GM19193 (cell line): Measurements from ENCODE around the gene CCM2.

ENCODE experiments used
- POLR2A ChIP-seq: IDR thresholded peaks from 4 replicates; pipeline ENCODE4 v1.6.1; 2011; ENCODE audit not compliant: insufficient read depth, insufficient read length; ENCODE audit errors: extremely low read depth

Gene CCM2

GRCh38 chr7:45000093-45001032 lies at the start of gene CCM2:
TSS of gene CCM2 (plus strand) at chr7:45000201. CDS start at chr7:45000334, 133 bp downstream.
- TF ChIP-seq POLR2A: peak; percentile 4

GRCh38 chr7:44953156-44953555 lies 46.8 kb upstream of the CCM2 start:
- TF ChIP-seq POLR2A: no peak

DNA sequence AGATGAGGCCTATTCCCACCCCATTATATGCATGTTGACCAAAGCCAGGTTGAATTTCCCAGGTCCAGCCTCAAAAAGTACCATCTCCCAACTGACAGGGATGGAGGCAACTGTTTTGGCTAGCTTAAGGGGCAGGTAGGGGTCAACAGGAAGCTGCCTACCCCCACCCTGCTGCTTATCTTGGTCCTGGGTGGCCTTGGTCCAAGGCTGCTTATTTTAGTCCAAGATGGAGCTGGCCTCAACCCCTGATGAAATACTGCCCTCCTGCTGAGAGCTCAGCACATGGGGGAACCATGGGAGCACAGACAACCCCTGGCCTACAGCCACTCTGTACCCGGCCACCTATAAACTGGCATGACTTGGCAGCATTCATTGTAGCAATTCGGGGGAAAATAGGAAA lies 44.3 kb upstream of the CCM2 start:
- no peak for TF ChIP-seq POLR2A

GRCh38 chr7:44956157-44956766 lies 43.7 kb upstream of the CCM2 start:
- TF ChIP-seq POLR2A: no peak

- no peak for TF ChIP-seq POLR2A
Measured at GRCh38 chr7:44958645-44959344, 41.2 kb upstream of the CCM2 start.

DNA sequence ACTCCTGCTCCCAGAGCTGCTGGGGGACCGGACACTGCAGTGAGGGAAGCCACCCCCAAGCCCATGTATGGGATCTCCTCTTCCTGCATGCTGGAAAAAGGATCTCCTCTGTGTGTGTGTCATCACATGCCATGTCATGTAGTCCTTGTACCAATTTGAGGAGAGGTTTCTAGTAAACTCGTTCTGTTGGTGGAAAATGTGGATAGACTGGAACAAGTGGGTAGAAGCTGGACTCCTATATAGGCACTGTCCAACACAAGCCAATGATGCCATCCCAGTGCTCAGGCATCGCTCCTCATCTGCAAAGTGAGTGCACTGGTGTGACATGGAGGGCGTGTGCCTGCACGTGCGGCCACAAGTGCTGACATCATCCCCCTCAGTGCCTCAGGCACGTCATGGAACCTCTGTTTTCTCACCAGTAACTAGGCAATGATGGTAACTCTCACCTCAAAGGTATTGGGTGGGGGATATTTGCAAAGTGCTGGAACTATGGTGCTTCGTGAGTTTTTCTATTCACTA lies 40.5 kb upstream of the CCM2 start:
- peak; percentile 56 for TF ChIP-seq POLR2A

DNA sequence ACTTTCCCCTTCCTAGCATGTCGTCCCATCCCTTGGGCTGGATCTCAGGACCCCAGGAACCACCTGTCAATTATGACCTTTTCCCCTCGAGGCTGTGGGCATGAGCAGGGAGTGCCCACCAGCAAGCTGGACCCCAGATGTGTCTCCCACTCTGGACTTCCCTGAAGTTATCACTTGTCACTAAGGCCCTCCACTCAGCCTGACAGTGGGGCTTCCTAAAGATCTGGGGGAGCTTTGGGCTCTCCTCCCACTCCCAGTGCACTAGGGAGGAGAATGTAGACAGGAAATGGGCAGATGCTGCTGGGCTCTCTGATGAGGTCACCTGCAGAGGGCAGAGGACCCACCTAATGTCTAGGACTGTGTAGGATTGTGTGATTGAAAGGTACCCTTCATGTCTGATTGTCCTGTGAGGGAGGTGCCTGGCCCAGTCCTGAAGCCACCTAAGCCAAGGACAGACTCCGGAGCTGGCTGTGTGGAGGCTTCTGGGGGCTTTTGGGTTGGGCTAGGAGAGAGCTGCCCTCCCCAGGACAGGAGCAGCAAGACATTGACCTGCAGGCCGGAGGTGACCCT lies 39.9 kb upstream of the CCM2 start:
- no peak for TF ChIP-seq POLR2A

- peak; percentile 1 for TF ChIP-seq POLR2A
Measured at GRCh38 chr7:44961844-44962482, 38.0 kb upstream of the CCM2 start.

DNA sequence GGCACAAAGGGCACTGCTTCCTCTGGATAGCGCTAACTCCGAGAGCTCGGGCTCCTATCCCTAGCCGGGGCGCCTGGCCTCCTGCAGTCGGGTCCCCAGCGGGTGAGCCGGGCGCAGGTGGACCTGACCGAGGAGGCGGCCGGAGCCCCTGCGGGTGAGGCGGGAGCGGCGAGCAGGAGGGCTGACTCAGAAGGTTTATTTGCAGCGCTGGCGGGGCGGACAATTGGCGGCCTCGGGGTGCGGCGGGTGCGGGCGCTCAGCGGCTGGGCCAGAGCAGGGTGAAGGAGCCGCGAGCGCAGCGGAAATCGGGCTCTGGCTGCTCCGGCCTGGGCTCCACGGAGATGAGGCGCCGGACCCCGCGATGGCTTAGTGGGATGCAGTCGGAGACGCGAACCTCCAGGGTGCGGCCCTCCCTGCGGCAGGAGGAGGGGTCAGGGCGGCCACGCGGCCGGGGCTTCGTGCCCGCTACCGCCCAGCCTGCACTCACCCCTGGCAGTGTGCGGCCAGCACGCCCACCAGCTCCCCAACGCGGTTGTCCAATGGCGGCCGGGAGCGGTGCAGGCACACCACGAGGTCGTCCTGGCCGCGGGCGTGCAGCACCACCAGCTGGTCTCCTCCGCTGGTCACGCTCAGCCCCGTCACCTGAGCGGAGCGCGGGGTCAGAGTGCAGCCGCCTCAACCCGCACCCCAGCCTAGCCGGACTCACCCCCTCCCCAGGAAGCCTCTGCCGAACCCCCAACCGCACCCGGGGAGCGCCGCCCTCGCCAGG lies 37.3 kb upstream of the CCM2 start:
- peak; percentile 8 for TF ChIP-seq POLR2A

- peak; percentile 33 for TF ChIP-seq POLR2A
Measured at GRCh38 chr7:44963364-44964290, 36.4 kb upstream of the CCM2 start.

DNA sequence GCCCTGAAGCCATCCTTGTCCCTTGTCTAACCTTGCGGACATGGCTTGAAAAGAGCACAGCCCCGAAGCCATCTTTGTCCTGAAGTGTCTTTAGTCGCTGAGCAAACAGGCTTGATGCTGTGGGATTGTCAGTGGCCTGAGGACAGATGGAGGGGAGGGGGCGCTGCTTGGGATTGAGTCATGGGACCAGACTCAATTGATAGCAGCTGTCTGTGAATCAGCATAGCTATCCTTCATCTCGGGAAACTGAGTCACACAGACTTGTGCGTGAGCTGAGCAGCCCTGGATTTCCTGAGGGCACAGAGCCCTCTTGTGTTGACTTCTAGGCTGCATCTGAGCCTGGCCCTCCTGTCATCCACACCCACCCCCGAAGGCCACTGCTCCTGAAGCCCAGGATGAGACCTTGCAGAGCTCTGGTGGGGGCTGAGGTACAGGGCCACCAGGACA lies 35.6 kb upstream of the CCM2 start:
- no peak for TF ChIP-seq POLR2A

- TF ChIP-seq POLR2A: no peak
Measured at GRCh38 chr7:44964831-44965440, 35.1 kb upstream of the CCM2 start.
